Panc1 (cell line): ENCODE data around the gene CDC45.

Experiments used
- TCF7L2 ChIP-seq: IDR thresholded peaks from 2 replicates; pipeline ENCODE4 v1.6.1; 2011; ENCODE audit warnings: mild to moderate bottlenecking, low read depth, low read length, inconsistent platforms
- TF ChIP-seq, protein P1 (sequence below), 2 experiments: IDR thresholded peaks; 2 replicates each; pipeline ENCODE4 v1.6.1; 2011 to 2012; ENCODE audit warnings: low read depth in 2 of 2, control low read depth in 1 of 2, low read length in 1 of 2, mild to moderate bottlenecking in 1 of 2, moderate library complexity in 1 of 2; ENCODE audit not compliant: insufficient read depth in 1 of 2
- TF ChIP-seq, protein P2 (sequence below): fragments of 450-650 bp; IDR thresholded peaks from 2 replicates; pipeline ENCODE4 v1.5.1; 2017; ENCODE audit warnings: mild to moderate bottlenecking

DNA sequence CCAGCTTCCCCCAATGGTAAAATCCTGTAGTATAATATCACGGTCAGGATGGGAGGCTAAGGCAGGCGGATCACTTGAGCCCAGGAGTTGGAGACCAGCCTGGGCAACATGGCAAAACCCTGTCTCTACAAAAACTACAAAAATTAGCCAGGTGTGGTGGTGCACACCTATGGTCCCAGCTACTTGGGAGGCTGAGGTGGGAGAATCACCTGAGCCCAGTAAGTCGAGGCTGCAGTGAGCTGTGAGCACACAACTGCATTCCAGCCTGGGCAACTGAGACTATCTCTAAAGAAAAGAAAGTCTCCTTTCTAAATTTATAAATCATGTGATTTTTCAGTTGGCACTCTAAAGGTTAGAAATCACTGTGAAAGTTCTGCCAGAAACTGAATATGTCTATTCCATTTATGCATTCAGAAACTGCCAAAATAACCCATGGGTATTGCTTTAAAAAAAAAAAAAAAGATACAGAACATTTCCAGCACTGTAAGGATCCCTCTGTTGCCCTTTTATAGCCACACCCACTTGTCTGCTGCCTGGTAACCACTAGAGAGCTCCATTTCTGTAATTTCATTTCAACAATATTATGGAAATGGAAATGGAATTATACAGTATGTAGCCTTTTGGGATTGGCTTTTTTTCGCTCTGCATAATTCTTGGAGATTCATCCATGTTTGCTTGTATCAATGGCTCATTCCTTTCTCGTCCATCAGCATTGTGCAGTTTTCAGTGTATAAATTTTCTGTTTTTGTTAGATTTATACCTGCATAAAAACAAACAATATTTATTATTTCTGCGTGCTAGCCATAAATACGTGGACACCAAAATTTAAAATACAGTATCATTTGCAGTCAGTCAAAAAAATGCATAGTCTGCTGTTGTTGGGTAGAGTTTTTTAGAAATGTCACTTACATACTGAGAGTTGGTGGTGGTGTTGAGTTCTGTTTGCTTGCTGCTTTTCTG is 9.4 kb downstream of the CDC45 start:
- TF ChIP-seq, protein P1, sequence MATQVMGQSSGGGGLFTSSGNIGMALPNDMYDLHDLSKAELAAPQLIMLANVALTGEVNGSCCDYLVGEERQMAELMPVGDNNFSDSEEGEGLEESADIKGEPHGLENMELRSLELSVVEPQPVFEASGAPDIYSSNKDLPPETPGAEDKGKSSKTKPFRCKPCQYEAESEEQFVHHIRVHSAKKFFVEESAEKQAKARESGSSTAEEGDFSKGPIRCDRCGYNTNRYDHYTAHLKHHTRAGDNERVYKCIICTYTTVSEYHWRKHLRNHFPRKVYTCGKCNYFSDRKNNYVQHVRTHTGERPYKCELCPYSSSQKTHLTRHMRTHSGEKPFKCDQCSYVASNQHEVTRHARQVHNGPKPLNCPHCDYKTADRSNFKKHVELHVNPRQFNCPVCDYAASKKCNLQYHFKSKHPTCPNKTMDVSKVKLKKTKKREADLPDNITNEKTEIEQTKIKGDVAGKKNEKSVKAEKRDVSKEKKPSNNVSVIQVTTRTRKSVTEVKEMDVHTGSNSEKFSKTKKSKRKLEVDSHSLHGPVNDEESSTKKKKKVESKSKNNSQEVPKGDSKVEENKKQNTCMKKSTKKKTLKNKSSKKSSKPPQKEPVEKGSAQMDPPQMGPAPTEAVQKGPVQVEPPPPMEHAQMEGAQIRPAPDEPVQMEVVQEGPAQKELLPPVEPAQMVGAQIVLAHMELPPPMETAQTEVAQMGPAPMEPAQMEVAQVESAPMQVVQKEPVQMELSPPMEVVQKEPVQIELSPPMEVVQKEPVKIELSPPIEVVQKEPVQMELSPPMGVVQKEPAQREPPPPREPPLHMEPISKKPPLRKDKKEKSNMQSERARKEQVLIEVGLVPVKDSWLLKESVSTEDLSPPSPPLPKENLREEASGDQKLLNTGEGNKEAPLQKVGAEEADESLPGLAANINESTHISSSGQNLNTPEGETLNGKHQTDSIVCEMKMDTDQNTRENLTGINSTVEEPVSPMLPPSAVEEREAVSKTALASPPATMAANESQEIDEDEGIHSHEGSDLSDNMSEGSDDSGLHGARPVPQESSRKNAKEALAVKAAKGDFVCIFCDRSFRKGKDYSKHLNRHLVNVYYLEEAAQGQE (IDR thresholded peaks at IDR 0.05; ENCODE audit: insufficient read depth in 1 of 2, low read depth in 2 of 2, low read length in 1 of 2): no peak
- TF ChIP-seq TCF7L2: no peak
- TF ChIP-seq, protein P2, sequence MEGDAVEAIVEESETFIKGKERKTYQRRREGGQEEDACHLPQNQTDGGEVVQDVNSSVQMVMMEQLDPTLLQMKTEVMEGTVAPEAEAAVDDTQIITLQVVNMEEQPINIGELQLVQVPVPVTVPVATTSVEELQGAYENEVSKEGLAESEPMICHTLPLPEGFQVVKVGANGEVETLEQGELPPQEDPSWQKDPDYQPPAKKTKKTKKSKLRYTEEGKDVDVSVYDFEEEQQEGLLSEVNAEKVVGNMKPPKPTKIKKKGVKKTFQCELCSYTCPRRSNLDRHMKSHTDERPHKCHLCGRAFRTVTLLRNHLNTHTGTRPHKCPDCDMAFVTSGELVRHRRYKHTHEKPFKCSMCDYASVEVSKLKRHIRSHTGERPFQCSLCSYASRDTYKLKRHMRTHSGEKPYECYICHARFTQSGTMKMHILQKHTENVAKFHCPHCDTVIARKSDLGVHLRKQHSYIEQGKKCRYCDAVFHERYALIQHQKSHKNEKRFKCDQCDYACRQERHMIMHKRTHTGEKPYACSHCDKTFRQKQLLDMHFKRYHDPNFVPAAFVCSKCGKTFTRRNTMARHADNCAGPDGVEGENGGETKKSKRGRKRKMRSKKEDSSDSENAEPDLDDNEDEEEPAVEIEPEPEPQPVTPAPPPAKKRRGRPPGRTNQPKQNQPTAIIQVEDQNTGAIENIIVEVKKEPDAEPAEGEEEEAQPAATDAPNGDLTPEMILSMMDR: no peak
